CD14-positive monocyte (primary cell): ENCODE measurements around the gene CCS. TPM values are rescaled to one million over a fixed set of nuclear protein-coding genes. Genes with fewer than 3 reads are reported as not detected.
A peak's percentile ranks its signal among the peaks of the same experiment; 100 is the strongest.
"Not testable (repeated sequence)": the region's sequence is repeated elsewhere in the genome, so short reads cannot be mapped to it uniquely, and the experiment has no call there.

Experiments used
- DNase-seq, 3 donors: peaks; one replicate each; pipeline ENCODE4 v3.0.0-alpha.2; 2011 to 2022
- H2AFZ ChIP-seq: 2 replicates; pipeline ENCODE4 v1.6.0; 2012; ENCODE audit warnings: mild to moderate bottlenecking, low read depth, low read length, inconsistent platforms; ENCODE audit not compliant: insufficient read depth, poor library complexity, severe bottlenecking
- H3K27ac ChIP-seq, 2 donors: 1 replicate in 1 of 2; 2 replicates in 1 of 2; pipeline ENCODE4 v1.5.1; 2012 to 2013; ENCODE audit warnings: low read length in 2 of 2, control low read depth in 1 of 2, inconsistent platforms in 1 of 2, low read depth in 1 of 2, mild to moderate bottlenecking in 1 of 2
- H3K27me3 ChIP-seq, 2 donors: one replicate each; pipeline versions ENCODE4 v1.6.0 to v1.6.1; 2011 to 2013; ENCODE audit warnings: low read length in 2 of 2; ENCODE audit not compliant: control insufficient read depth in 2 of 2, insufficient read depth in 2 of 2
- H3K36me3 ChIP-seq, 2 donors: replicated peaks in 1 of 2; 1 replicate in 1 of 2; 2 replicates in 1 of 2; pipeline versions ENCODE4 v1.5.1 to v1.6.1; 2012 to 2013; ENCODE audit warnings: low read length in 2 of 2, control low read depth in 1 of 2, inconsistent platforms in 1 of 2, mild to moderate bottlenecking in 1 of 2; ENCODE audit not compliant: insufficient read depth in 2 of 2, control insufficient read depth in 1 of 2
- H3K4me1 ChIP-seq, 2 donors: 1 replicate in 1 of 2; 2 replicates in 1 of 2; pipeline versions ENCODE4 v1.5.1 to v1.6.1; 2012 to 2013; ENCODE audit warnings: low read length in 2 of 2, control low read depth in 1 of 2, inconsistent platforms in 1 of 2, mild to moderate bottlenecking in 1 of 2, moderate library complexity in 1 of 2; ENCODE audit not compliant: insufficient read depth in 2 of 2, control insufficient read depth in 1 of 2
- H3K4me2 ChIP-seq: replicated peaks from 2 replicates; pipeline ENCODE3; 2012; ENCODE audit warnings: low read length, moderate library complexity, mild to moderate bottlenecking; ENCODE audit not compliant: poor library complexity, severe bottlenecking; ENCODE audit errors: extremely low read depth
- H3K4me3 ChIP-seq, 3 experiments: fragments of 200-600 bp in 1 of 3; sonication (generic) in 1 of 3; replicated peaks in 1 of 3; 1 replicate in 2 of 3; 2 replicates in 1 of 3; pipeline ENCODE4 v1.5.1; 2011 to 2013; ENCODE audit warnings: low read length in 3 of 3, mild to moderate bottlenecking in 3 of 3, control low read depth in 2 of 3, low read depth in 2 of 3, inconsistent platforms in 1 of 3, moderate library complexity in 1 of 3
- H3K79me2 ChIP-seq: 2 replicates; pipeline ENCODE4 v1.6.0; 2012; ENCODE audit warnings: mild to moderate bottlenecking, control low read depth, inconsistent platforms, low read length, moderate library complexity; ENCODE audit not compliant: insufficient read depth
- H3K9ac ChIP-seq: 2 replicates; pipeline ENCODE4 v1.6.0; 2017; ENCODE audit warnings: low read length, mild to moderate bottlenecking; ENCODE audit not compliant: insufficient read depth, poor library complexity, severe bottlenecking
- H3K9me3 ChIP-seq, 2 donors: replicated peaks in 1 of 2; 1 replicate in 1 of 2; 2 replicates in 1 of 2; pipeline versions ENCODE4 v1.5.1 to v1.6.1; 2012 to 2013; ENCODE audit warnings: low read length in 2 of 2, control low read depth in 1 of 2; ENCODE audit not compliant: control insufficient read depth in 1 of 2, insufficient read depth in 1 of 2
- H4K20me1 ChIP-seq: 2 replicates; pipeline ENCODE4 v1.6.0; 2012; ENCODE audit warnings: mild to moderate bottlenecking, low read length, control low read depth, moderate library complexity; ENCODE audit not compliant: insufficient read depth
- H3K27ac Mint-ChIP-seq, 7 donors: one replicate each; pipeline ENCODE4 v1.8.0; 2020; ENCODE audit warnings: mild to moderate bottlenecking in 7 of 7, mixed read lengths in 7 of 7, moderate library complexity in 6 of 7, inconsistent platforms in 2 of 7
- H3K27me3 Mint-ChIP-seq, 3 donors: one replicate each; pipeline ENCODE4 v1.8.0; 2021 to 2022; ENCODE audit warnings: low read depth in 3 of 3, mild to moderate bottlenecking in 3 of 3, mixed read lengths in 3 of 3, moderate library complexity in 3 of 3, inconsistent platforms in 1 of 3
- H3K36me3 Mint-ChIP-seq, 2 donors: one replicate each; pipeline ENCODE4 v1.8.0; 2020; ENCODE audit warnings: mixed read lengths in 2 of 2, inconsistent platforms in 1 of 2, mild to moderate bottlenecking in 1 of 2
- H3K4me1 Mint-ChIP-seq: one replicate; pipeline ENCODE4 v1.8.0; 2020; ENCODE audit warnings: mild to moderate bottlenecking, mixed read lengths
- H3K4me3 Mint-ChIP-seq, 2 donors: one replicate each; pipeline ENCODE4 v1.8.0; 2020; ENCODE audit warnings: mild to moderate bottlenecking in 2 of 2, mixed read lengths in 2 of 2, moderate library complexity in 1 of 2
- H3K9me3 Mint-ChIP-seq, 7 donors: one replicate each; pipeline ENCODE4 v1.8.0; 2020 to 2022; ENCODE audit warnings: mixed read lengths in 7 of 7, mild to moderate bottlenecking in 6 of 7, moderate library complexity in 6 of 7, inconsistent platforms in 2 of 7
- CTCF ChIP-seq: fragments of 200-600 bp; IDR thresholded peaks from one replicate; pipeline ENCODE4 v1.8.0; 2022; ENCODE audit warnings: antibody characterized with exemption, mild to moderate bottlenecking
- WGBS: methylation state at CpG from one replicate; pipeline ENCODE4 v1.1.5; 2013; ENCODE audit warnings: missing lambda C conversion rate; ENCODE audit not compliant: insufficient coverage; 5-methylcytosine and 5-hydroxymethylcytosine counted together
- intact Hi-C, 2 donors: fragments of 100-400 bp; cut with micrococcal nuclease; formaldehyde crosslinking; loops; one replicate each; pipeline versions ENCODE4 v1.15.0 to v1.15.1; 2023
- polyA plus RNA-seq, 3 donors: library from polyadenylated mRNA; depleted of rRNA in 1 of 3; unstranded in 2 of 3; stranded (reverse) in 1 of 3; fragments of 300-500 nt in 2 of 3; fragments of >200 nt in 1 of 3; fragmentation: Illumina TruSeq in 2 of 3; gene quantifications; 1 replicate in 2 of 3; 2 replicates in 1 of 3; pipeline ENCODE4 v1.2.3, GENCODE V29; 2012 to 2021

Gene CCS
- polyA plus RNA-seq, 3 donors, result 26.9 to 67.9 (median 37.0) TPM

DNA sequence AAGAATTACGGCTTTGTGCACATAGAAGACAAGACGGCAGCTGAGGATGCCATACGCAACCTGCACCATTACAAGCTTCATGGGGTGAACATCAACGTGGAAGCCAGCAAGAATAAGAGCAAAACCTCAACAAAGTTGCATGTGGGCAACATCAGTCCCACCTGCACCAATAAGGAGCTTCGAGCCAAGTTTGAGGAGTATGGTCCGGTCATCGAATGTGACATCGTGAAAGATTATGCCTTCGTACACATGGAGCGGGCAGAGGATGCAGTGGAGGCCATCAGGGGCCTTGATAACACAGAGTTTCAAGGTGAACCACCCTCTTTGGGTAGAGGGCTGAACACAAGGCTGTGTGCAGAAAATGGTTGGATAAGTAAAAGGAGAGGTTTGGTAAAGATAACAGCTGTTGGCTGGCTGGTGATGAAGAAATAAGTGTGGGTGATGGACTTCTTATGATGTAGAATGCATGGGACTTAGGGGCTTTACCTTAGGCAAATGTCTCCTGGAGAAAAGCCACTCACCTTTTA lies 46.9 kb downstream of the CCS start:
- intact Hi-C loops, result loop anchor here in 1 of 2 donors (2.0 to 5.0 kb wide), 2 partner anchors 23 to 37 kb away; partner anchors contain the start of genes RBM14 and RBM4B
- H4K20me1 ChIP-seq, result peaks cover 76% of the 10 kb centered on the region
- peak overlapping the region; percentile 70 to 95 for H3K4me3 Mint-ChIP-seq

DNA sequence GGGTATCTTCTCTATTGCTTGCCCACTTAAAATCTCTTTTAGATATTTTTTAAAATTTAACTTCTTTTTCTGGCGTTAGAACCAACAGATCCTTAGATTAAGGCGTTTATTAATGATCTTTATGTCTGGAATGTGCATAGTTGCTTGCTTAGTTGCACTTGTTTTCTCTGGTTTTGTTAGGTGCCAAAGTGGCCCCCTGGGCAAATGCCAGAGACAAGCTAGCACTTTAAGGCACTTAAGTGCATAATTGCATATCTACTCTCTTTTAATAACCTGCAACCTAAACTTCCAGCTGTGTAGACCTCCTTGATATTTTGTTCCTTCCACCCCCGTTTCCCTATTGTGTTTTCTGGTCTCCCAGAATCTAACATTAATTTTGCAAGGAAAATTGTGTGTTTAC lies 48.8 kb downstream of the CCS start:
- peaks cover 82% of the 10 kb centered on the region for H4K20me1 ChIP-seq
- no peaks in the 10 kb centered on the region for H3K27me3 ChIP-seq
- no peak overlapping the region for H3K9ac ChIP-seq
- no peaks in the 10 kb centered on the region for H3K9me3 ChIP-seq
- intact Hi-C loops, result no loop called here
- peaks cover 64 to 75% of the 10 kb centered on the region in 2 donors for H3K36me3 Mint-ChIP-seq
- no peak overlapping the region for H3K4me2 ChIP-seq
- H3K79me2 ChIP-seq, result peaks cover 96% of the 10 kb centered on the region
- WGBS, result no CpG with 5 or more reads among the region's 3 CpGs
- H3K4me3 ChIP-seq, result no peak overlapping the region
- DNase-seq, result no peak
- no peak overlapping the region for H3K4me3 Mint-ChIP-seq
- TF ChIP-seq CTCF, result no peak
- no peaks in the 10 kb centered on the region for H3K27me3 Mint-ChIP-seq
- peaks cover 70 to 73% of the 10 kb centered on the region in 2 donors for H3K36me3 ChIP-seq
- peaks cover 43 to 45% of the 10 kb centered on the region in 2 donors for H3K4me1 ChIP-seq
- no peak overlapping the region for H3K27ac Mint-ChIP-seq
- peaks cover 0 to 2% (median 0%) of the 10 kb centered on the region in 7 donors for H3K9me3 Mint-ChIP-seq
- H3K4me1 Mint-ChIP-seq, result peaks cover 70% of the 10 kb centered on the region
- H3K27ac ChIP-seq, result no peak overlapping the region
- no peak overlapping the region for H2AFZ ChIP-seq

More for the DNA sequence above, 46.9 kb downstream of the CCS start:
- not testable (repeated sequence) for H3K27me3 ChIP-seq, H3K9me3 Mint-ChIP-seq, DNase-seq, H3K9me3 ChIP-seq, H2AFZ ChIP-seq, H3K27me3 Mint-ChIP-seq, H3K9ac ChIP-seq
- H3K4me2 ChIP-seq, result peak overlapping the region; percentile 88
- H3K4me3 ChIP-seq, result peak overlapping the region in 2 of 3 experiments; percentile 94 to 99
- H3K27ac ChIP-seq, result peak overlapping the region in 1 of 2 donors; percentile 92
- H3K36me3 ChIP-seq, result peaks cover 50 to 55% of the 10 kb centered on the region in 2 donors
- Mint-ChIP-seq H3K4me1 (peaks cover 58% of the 10 kb centered on the region), H3K27ac (peak overlapping the region in 5 of 7 donors; percentile 15 to 99 (median 96)), H3K36me3 (peaks cover 45 to 65% of the 10 kb centered on the region in 2 donors)
- WGBS, result 88% methylated on average over 7 of the region's 10 CpGs
- H3K4me1 ChIP-seq, result peaks cover 43 to 45% of the 10 kb centered on the region in 2 donors
- peaks cover 96% of the 10 kb centered on the region for H3K79me2 ChIP-seq
